ENCODE measurements around the gene ITPKB.

ITPKB gene

DNA sequence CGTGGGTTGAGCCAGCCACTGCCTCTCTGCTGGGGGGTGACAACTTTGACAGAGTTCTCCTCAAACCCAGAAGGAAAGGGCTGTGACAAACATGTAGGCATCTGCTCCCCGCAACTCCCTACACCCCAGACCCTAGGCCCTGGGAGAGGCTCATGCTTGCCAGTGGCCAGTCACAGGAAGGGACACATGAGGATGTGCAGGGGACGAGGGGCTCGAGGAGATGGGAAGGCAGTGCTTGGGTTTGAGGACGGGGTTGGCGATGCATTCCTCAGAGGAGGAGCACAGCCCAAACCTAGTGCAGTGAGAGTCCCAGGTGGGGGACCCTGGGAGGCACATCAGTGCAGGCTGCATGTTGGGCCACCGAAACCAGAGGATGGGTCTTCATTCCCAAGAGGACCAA lies 128.4 kb downstream of the ITPKB start:
- no peak overlapping the region for H3K27ac Mint-ChIP-seq
- no peaks in the 10 kb centered on the region for H3K4me1 Mint-ChIP-seq (ENCODE audit: low read depth)
- no peak overlapping the region for H3K4me3 Mint-ChIP-seq
- H3K9me3 Mint-ChIP-seq, result no peaks in the 10 kb centered on the region
- H3K27me3 Mint-ChIP-seq, result peaks cover 9% of the 10 kb centered on the region
- no peaks in the 10 kb centered on the region for H3K36me3 Mint-ChIP-seq (ENCODE audit: low read depth)

DNA sequence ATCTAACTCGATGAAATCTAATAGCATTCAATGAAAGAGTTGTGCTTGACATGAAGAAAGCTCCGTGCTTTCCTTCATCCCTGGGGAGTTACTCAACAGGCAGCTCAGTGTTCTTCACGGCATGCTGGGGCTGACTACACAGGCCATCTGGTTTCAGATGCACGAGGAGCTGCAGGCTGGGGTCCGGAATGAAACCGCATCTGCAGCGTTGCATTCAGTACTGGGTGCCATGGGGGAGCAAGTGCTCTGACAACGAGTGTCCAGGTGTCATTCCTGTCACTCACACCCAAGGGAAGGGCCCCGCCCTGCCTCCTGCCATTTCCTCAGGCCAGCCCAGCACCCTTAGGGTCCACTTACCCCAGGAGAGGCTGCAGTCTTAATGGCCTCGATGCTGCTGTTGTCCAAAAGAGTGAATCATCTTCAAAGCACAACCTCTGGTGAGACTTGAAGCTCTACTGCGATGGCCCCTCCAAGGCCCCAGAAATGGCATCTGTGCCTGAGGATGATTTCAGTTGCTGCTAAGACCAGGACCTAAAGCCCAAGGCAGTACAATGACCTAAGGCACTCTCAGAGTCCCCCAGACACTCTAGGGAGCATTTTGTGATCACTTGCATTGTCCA lies 129.1 kb downstream of the ITPKB start:
- Mint-ChIP-seq H3K4me1 (ENCODE audit: low read depth) (no peaks in the 10 kb centered on the region), H3K4me3 (no peak overlapping the region), H3K36me3 (ENCODE audit: low read depth) (no peaks in the 10 kb centered on the region), H3K27ac (no peak overlapping the region), H3K9me3 (no peaks in the 10 kb centered on the region), H3K27me3 (peaks cover 9% of the 10 kb centered on the region)

DNA sequence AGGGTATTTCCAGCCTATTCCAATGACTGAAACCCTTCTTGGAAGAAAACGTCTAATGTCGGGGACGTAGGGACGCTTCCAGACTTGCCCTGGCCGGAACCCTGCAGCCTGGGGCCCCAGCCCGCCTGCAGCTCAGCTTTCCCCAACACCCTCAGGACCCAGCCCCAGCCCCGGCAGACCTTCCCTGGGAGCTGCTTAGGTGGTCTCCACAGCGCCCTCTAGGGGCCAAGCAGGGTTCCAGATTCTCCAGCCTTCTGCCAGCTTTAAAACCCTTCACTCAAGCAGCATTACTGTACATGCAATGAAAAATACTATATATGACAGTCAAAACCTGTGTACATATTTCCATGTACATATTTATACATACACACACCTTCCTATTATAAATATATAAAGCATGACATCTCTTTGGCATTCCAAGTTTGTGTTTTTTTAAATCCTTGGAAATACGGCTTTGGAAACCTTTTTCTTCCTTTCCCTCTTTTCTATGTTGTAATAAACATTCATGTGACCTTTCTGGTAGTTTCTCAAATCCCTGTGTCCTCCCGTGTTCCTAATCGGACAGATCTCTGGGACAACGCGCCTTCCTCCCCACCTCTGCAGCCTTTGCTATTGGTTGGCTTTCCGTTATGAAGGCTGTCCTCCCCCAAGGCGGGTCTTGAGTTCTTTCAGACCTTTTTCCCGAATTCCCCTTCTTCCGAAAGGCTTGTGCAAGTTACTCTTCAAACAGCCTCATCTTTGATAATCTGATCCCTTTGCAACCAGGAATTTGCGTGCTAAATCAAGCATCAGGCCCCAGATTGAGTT lies 130.2 kb downstream of the ITPKB start:
- H3K27ac Mint-ChIP-seq, result no peak overlapping the region

DNA sequence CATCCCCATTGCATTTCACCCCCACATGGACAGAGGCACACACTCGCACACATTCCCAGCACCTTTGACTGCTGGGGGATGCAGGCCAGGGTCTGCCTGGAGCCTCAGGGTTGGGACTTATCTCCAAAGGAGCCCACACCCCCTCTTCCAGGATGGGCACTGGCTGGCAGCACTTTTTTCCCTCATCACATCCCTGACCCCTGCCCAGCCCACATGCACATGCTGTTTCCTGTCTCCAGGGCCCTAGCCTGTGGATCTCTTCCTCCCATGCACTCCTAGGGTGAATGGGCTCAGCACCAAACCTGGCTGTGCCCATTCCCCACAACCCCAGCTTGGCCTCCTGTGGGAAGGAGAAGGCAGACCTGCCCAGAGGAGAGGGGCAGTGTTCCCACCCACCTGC lies 131.3 kb downstream of the ITPKB start:
- Mint-ChIP-seq H3K9me3 (no peaks in the 10 kb centered on the region), H3K4me1 (ENCODE audit: low read depth) (no peaks in the 10 kb centered on the region), H3K27me3 (peaks cover 9% of the 10 kb centered on the region), H3K27ac (no peak overlapping the region), H3K36me3 (ENCODE audit: low read depth) (no peaks in the 10 kb centered on the region), H3K4me3 (no peak overlapping the region)

More for the DNA sequence above, 130.2 kb downstream of the ITPKB start:
- H3K4me3 Mint-ChIP-seq, result no peak overlapping the region
- no peaks in the 10 kb centered on the region for H3K9me3 Mint-ChIP-seq
- H3K4me1 Mint-ChIP-seq (ENCODE audit: low read depth), result no peaks in the 10 kb centered on the region
- no peaks in the 10 kb centered on the region for H3K36me3 Mint-ChIP-seq (ENCODE audit: low read depth)
- H3K27me3 Mint-ChIP-seq, result peaks cover 9% of the 10 kb centered on the region

DNA sequence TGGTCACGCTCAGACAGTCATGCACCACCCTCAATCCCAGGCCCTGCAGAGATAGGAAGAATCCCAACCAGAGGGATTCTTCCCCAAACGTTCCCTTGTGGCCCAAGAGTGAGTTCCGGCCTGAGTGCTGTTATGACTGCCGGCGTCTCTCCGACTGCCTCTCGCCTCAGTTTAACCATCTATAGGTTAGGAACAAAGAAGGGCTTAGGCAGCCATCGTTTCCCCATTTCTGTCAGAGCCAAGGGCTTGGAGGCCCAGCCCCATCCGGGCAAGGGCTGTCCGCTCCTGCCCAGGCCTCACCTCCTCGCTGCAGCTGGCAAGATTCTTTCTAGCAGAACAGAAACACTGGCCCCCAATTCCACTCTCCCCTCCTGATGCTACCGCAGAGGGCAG lies 131.8 kb downstream of the ITPKB start:
- H3K9me3 Mint-ChIP-seq, result no peaks in the 10 kb centered on the region
- H3K36me3 Mint-ChIP-seq (ENCODE audit: low read depth), result no peaks in the 10 kb centered on the region

DNA sequence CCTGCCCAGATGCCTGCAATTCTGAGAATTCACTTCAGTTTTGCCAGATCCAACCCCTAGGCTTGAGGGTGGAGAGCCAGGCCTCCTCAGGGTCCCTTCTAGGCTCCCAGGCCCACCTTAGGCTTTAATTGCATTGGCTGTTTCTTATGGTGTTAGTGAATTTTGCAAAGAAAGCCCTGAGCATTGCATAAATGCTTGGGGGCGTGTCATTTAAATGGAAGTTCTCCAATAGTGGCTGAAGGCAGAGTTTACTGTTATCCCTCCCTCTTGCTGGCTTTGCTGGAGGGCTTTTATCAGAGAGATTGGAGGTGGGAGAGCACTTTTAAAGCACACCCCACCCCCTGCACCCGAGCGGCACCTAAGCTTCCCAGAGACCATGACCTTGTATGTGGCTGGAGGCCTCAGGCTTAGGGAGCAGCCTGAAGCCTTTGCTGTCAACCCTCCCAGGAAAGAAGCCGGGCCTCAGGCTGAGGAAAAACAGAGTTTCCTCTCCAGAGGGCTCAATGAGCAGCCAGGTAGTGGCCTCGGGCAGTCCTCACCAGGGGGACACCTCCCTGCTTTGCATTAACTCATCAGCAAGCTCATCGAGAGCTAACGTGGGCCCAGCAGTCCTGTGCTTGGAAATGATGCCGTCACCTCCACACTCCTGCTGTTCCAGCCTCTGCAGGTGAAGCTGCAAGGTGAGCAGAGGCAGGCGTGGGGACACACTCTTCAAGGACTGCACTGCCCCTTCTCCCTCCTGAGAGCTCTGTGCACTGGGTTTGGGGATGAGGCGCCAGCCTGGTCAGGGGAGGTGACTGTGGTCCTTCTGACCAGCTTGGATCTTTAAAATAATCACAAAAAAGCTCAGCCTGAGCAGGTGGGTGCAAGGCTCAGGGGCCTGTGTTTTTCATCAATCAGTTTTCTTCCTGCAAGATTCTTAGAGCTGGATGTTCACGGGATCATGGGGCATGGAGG lies 132.5 kb downstream of the ITPKB start:
- Mint-ChIP-seq H3K4me3 (no peak overlapping the region), H3K9me3 (no peaks in the 10 kb centered on the region)

More for the DNA sequence above, 131.8 kb downstream of the ITPKB start:
- no peaks in the 10 kb centered on the region for H3K4me1 Mint-ChIP-seq (ENCODE audit: low read depth)
- H3K27me3 Mint-ChIP-seq, result peaks cover 9% of the 10 kb centered on the region
- H3K27ac Mint-ChIP-seq, result no peak overlapping the region
- no peak overlapping the region for H3K4me3 Mint-ChIP-seq

DNA sequence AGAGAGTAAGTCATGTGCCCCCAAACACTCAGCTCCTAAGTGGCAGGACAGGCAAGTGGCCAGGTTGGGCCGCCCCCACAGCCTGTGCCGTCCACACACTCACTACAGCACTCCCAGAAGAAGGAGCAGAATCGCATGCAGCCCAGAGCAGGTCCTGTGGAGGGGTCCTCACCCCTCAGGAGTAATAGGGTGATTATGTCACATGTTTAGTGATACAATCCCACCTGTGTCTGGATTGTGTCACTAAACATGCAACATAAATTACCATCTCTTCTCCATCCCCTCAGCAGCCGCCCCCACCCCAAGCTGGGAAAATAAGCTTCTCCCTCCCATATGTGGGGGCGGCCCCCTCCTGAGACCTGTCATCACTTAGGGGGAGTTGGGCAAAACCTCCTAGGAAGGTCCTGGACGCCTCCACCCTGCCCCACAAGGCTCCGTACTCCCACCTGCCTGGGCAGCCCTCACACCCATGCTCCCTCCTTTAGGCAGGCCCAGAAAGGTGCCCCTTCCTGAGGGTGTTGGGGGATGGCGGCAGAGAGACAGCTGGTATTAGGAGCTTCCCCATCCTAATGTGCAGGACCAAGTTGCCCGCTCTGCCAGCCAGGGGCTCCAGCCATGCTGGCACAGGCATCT lies 133.6 kb downstream of the ITPKB start:
- H3K4me1 Mint-ChIP-seq (ENCODE audit: low read depth), result no peaks in the 10 kb centered on the region
- H3K4me3 Mint-ChIP-seq, result no peak overlapping the region
- no peak overlapping the region for H3K27ac Mint-ChIP-seq
- H3K9me3 Mint-ChIP-seq, result no peaks in the 10 kb centered on the region
- peaks cover 9% of the 10 kb centered on the region for H3K27me3 Mint-ChIP-seq
- H3K36me3 Mint-ChIP-seq (ENCODE audit: low read depth), result no peaks in the 10 kb centered on the region

More for the DNA sequence above, 132.5 kb downstream of the ITPKB start:
- no peaks in the 10 kb centered on the region for H3K4me1 Mint-ChIP-seq (ENCODE audit: low read depth)
- no peaks in the 10 kb centered on the region for H3K36me3 Mint-ChIP-seq (ENCODE audit: low read depth)
- H3K27me3 Mint-ChIP-seq, result peaks cover 9% of the 10 kb centered on the region
- no peak overlapping the region for H3K27ac Mint-ChIP-seq

DNA sequence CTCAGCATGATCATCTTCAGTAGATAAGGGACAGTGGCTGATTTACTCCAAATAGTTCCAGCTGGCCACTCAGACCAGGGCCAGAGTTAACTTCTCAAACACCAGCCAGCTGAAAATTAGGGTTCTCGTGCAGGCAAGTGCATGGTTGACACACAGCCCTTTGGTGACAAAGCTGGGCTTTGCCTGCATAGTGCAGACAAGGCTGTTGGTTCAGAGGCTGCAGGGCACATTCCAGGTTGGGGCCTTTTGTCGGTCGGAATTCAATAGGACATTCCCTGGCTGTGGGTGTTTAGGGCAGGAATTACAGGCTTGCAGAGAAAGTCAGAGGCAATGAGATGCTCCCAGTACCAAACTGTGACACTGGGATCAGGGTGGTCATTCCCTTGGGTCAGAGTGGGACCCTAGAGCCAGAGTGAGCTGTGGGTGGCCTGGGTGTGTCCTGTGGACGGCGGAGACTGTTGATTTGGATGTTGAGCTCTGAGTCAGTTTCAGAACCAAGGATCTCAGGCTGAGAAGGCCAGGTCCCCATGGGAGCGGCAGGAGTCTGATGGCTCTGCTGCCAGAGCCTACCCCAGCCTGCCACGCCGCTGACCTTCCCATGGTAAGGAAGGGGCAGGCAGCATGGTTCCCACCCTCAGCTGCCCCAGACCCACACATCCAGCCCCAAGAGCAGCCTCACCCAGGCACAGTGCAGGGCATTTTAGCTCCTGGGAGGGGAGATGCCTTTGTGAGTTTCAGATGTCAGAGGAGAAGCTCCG lies 134.3 kb downstream of the ITPKB start:
- H3K9me3 Mint-ChIP-seq, result no peaks in the 10 kb centered on the region
- no peak overlapping the region for H3K4me3 Mint-ChIP-seq
- H3K27me3 Mint-ChIP-seq, result peaks cover 9% of the 10 kb centered on the region
- no peaks in the 10 kb centered on the region for H3K4me1 Mint-ChIP-seq (ENCODE audit: low read depth)
- H3K27ac Mint-ChIP-seq, result no peak overlapping the region
- H3K36me3 Mint-ChIP-seq (ENCODE audit: low read depth), result no peaks in the 10 kb centered on the region

DNA sequence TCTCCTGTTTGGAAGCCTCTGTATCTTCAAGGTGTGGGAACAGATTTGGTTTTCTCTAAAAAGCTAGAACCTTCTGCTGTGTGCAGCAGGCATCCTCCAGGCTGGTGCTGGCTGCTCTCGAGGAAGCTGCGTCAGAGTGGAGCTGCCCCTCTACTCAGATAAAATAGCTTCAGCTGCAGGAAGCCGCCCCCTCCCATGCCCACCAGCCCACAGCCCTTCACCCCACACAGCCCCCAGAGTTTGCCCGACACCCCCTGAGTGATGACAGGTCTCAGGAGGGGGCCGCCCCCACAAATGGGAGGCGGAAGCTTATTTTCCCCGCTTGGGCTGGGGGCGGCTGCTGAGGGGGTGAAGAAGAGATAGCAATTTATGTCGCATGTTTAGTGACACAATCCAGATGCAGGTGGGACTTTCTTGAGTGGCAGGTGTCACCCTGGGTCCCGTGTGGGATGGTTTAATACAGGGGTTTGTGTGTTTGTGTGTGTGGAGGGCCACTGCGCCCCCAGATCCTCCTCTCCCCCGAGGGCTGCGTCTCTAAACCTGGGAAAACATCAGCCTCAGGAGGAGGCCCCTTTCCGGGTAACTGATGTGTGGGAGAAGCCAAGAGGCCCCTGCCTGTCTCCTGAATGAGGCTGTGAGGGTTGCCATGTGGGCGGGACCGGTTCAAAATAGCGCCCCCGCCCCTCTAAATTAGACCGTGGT lies 135.1 kb downstream of the ITPKB start:
- H3K4me3 Mint-ChIP-seq, result no peak overlapping the region
- peaks cover 3% of the 10 kb centered on the region for H3K27me3 Mint-ChIP-seq
- H3K36me3 Mint-ChIP-seq (ENCODE audit: low read depth), result no peaks in the 10 kb centered on the region
- H3K9me3 Mint-ChIP-seq, result no peaks in the 10 kb centered on the region
- no peak overlapping the region for H3K27ac Mint-ChIP-seq
- no peaks in the 10 kb centered on the region for H3K4me1 Mint-ChIP-seq (ENCODE audit: low read depth)

DNA sequence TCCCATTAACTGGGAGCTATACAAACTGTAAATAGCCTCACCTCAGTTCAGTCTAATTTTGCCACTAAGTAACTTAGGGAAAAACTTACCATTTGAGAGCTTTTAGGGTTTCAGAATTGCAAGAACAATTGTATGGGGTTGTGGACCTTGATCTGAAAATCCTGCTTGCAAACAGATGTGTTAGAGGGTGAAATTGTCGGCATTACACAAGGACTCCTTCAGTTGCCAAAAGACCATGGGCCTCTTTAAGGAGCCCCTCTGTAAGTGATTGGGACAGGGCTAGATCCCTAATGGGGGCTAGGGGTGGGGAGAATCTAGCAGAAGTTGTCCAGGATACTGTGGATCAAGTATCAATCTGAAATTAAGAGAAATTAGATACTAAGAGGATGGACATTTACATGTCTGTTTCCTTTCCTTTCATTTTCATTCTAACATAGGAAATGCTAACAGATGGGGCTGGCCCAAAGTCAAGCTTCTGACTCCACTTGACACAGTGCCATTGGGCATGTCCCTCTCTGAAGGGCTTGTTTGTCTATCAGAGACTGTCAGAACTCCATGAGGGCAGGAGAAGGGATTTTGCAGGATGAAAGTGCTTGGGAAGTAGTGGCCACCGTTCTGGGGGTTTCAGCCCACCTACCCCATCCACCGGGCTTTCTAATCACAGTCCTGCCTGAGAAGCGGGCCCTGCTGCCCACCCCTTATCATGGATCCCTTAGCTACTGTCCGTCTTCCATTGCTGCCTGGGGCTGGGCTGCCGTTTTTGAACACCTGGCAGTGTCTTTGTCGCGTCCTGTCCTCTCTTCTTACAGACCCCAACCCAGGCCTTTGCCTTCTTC lies 135.8 kb downstream of the ITPKB start:
- Mint-ChIP-seq H3K4me3 (no peak overlapping the region), H3K36me3 (ENCODE audit: low read depth) (no peaks in the 10 kb centered on the region), H3K9me3 (no peaks in the 10 kb centered on the region), H3K27ac (no peak overlapping the region), H3K27me3 (no peaks in the 10 kb centered on the region), H3K4me1 (ENCODE audit: low read depth) (no peaks in the 10 kb centered on the region)

DNA sequence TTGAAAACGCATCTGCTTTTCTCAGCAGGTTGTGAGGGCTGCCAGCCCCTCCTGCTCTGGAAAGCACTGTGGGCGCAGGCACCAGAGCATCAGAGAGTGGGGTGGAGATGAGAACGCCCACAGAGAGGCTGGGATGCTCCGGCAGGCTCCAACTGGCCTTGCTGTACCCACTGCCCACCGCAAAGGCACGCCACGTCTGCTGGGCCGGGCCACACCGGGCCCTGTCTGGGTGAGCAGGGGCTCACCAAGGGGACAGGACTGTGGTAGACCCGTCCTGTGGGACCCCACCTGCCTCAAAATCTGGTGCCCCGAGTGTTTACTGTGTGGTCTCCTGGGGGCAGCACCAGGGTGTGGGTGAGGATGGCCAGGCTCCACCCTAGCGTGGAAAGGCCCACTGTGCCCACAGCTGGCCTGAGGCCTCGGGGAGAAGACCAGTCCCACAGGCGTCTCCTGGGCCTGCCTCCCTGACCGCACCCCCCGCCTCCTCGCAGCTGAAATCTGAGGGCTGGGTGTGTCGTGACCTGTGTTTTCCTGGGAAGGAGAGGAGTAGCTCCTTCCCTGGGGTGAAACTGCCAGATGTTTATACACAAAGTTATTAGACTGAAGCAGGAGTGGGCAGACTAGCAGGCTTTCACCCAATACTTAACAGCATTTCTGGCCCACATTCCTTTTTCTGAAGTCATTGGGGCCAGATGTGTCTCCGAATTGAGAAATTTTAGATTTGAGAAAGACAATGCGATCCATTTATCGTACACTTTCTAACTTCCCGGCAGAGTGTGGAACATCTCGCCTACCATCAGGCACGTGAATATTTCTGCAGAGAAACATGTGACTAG lies 136.7 kb downstream of the ITPKB start:
- no peak overlapping the region for H3K4me3 Mint-ChIP-seq
- H3K27ac Mint-ChIP-seq, result no peak overlapping the region

DNA sequence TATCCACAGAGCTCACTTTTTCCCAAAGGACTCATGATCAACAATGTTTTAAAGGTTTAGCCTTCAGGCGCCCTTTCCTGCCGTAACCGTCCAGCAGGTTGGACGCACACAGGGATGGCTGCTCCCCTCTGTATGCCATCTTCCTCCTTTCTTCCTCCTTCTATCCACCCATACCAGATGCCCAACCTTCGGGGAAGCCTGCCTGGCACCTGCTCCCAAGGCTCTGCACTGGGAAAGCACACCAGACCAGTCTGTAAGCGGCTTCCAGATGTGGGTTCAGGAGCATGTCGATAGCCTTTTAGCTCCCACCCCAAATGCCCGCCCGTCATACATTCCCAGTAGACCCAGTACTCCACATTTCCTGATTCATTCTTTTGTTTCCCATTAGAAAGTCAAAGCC lies 137.6 kb downstream of the ITPKB start:
- H3K9me3 Mint-ChIP-seq, result no peaks in the 10 kb centered on the region
- H3K27me3 Mint-ChIP-seq, result no peaks in the 10 kb centered on the region

More for the DNA sequence above, 136.7 kb downstream of the ITPKB start:
- Mint-ChIP-seq H3K27me3 (no peaks in the 10 kb centered on the region), H3K4me1 (ENCODE audit: low read depth) (no peaks in the 10 kb centered on the region), H3K9me3 (no peaks in the 10 kb centered on the region), H3K36me3 (ENCODE audit: low read depth) (no peaks in the 10 kb centered on the region)

More for the DNA sequence above, 137.6 kb downstream of the ITPKB start:
- no peaks in the 10 kb centered on the region for H3K4me1 Mint-ChIP-seq (ENCODE audit: low read depth)
- H3K36me3 Mint-ChIP-seq (ENCODE audit: low read depth), result no peaks in the 10 kb centered on the region
- no peak overlapping the region for H3K27ac Mint-ChIP-seq
- no peak overlapping the region for H3K4me3 Mint-ChIP-seq

All from stimulated activated naive CD8-positive, alpha-beta T cell treated with anti-CD3 and anti-CD28 coated beads, Interleukin-15, Interleukin-2, amounts not matched to agents 100 ng/mL and 50 ng/mL, for 24 hours (primary cell).